Inflammatory macrophage treated with lipopolysaccharide for 4 hours (primary cell): ENCODE data around the gene DNAJC17.

Source experiments
- DNase-seq: peaks from one replicate; pipeline ENCODE4 v3.0.0-alpha.2; 2020

DNAJC17 gene

GRCh38 chr15:40807028-40807887 is at the start of gene DNAJC17, which contains the start of gene ZFYVE19:
Gene DNAJC17, minus strand, starts transcription at chr15:40807473. Its CDS starts 27 bp downstream, at chr15:40807446.
Gene ZFYVE19, plus strand, starts transcription at chr15:40807089. Its CDS starts 501 bp downstream, at chr15:40807590.
- DNase-seq, result peak; percentile 98

- DNase-seq, result no peak
Measured at GRCh38 chr15:40856746-40857145, 49.5 kb upstream of the DNAJC17 start.

GRCh38 chr15:40855706-40856234 is 48.5 kb upstream of the DNAJC17 start:
- DNase-seq, result no peak

- DNase-seq, result no peak
Measured at GRCh38 chr15:40854161-40854560, 46.9 kb upstream of the DNAJC17 start.

- no peak for DNase-seq
Measured at GRCh38 chr15:40853241-40853890, 46.1 kb upstream of the DNAJC17 start.

- DNase-seq, result no peak
Measured at GRCh38 chr15:40852529-40852928, 45.3 kb upstream of the DNAJC17 start.

- no peak for DNase-seq
Measured at GRCh38 chr15:40850576-40851112, 43.4 kb upstream of the DNAJC17 start.

- DNase-seq, result peak; percentile 92
Measured at GRCh38 chr15:40847223-40847961, 40.1 kb upstream of the DNAJC17 start.

- peak; percentile 71 for DNase-seq
Measured at GRCh38 chr15:40846841-40847222, 39.6 kb upstream of the DNAJC17 start.

GRCh38 chr15:40845511-40846284 is 38.4 kb upstream of the DNAJC17 start:
- no peak for DNase-seq

GRCh38 chr15:40845036-40845435 is 37.8 kb upstream of the DNAJC17 start:
- peak; percentile 53 for DNase-seq

- DNase-seq, result peak; percentile 59
Measured at GRCh38 chr15:40844696-40845030, 37.4 kb upstream of the DNAJC17 start.

GRCh38 chr15:40843885-40844695 is 36.8 kb upstream of the DNAJC17 start, which contains the start of gene SPINT1:
Gene SPINT1, plus strand, starts transcription at chr15:40844048. Its CDS starts 507 bp downstream, at chr15:40844555.
- DNase-seq, result peak; percentile 35

- DNase-seq, result no peak
Measured at GRCh38 chr15:40843261-40843884, 36.1 kb upstream of the DNAJC17 start.

GRCh38 chr15:40841741-40842140 is 34.5 kb upstream of the DNAJC17 start:
- DNase-seq, result no peak

- DNase-seq, result no peak
Measured at GRCh38 chr15:40838756-40839155, 31.5 kb upstream of the DNAJC17 start.

GRCh38 chr15:40836020-40836419 is 28.7 kb upstream of the DNAJC17 start:
- DNase-seq, result no peak

GRCh38 chr15:40832903-40833302 is 25.6 kb upstream of the DNAJC17 start:
- no peak for DNase-seq

GRCh38 chr15:40831861-40832260 is 24.6 kb upstream of the DNAJC17 start:
- DNase-seq, result no peak

- no peak for DNase-seq
Measured at GRCh38 chr15:40830884-40831283, 23.6 kb upstream of the DNAJC17 start.

GRCh38 chr15:40829115-40829514 is 21.8 kb upstream of the DNAJC17 start:
- DNase-seq, result no peak
